ENCODE data around the gene OTUB2.

OTUB2 gene

GRCh38 chr14:94041551-94042346, 15.6 kb downstream of the OTUB2 start:
- no peak for DNase-seq

- DNase-seq: no peak
These were observed 16.4 kb downstream of the OTUB2 start for GRCh38 chr14:94042433-94043091.

DNA sequence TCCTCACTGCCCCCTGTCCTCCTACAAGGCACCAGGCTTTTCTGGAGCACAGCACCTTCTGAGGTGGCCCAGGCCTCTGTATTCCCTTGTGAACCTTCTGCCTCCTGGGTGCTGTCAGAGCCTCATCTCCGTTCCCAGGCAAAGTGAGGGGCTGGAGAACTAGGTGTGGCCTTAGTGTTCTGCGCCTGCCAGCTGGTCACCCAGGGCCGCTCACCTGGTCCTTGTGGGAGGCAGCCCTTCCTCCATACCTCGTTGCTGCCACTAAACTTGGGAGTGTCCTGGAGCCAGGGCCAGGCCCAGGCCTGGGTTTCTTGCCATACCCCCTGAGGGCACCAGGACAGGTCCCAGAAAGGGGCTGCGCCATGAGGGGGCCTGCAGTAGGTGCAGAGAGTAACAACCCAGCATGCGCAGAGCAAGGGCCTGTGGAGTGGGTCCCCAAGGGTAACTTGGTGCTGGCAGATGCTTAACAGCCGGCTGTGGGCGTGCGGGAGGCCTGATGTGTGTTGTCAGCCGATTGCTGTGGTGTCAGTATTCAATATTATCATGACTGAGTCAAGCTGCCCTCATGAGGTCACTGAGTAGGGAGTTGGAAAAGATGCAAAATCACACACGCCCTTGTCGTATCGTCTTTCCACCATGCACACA, 17.1 kb downstream of the OTUB2 start:
- DNase-seq: no peak

DNA sequence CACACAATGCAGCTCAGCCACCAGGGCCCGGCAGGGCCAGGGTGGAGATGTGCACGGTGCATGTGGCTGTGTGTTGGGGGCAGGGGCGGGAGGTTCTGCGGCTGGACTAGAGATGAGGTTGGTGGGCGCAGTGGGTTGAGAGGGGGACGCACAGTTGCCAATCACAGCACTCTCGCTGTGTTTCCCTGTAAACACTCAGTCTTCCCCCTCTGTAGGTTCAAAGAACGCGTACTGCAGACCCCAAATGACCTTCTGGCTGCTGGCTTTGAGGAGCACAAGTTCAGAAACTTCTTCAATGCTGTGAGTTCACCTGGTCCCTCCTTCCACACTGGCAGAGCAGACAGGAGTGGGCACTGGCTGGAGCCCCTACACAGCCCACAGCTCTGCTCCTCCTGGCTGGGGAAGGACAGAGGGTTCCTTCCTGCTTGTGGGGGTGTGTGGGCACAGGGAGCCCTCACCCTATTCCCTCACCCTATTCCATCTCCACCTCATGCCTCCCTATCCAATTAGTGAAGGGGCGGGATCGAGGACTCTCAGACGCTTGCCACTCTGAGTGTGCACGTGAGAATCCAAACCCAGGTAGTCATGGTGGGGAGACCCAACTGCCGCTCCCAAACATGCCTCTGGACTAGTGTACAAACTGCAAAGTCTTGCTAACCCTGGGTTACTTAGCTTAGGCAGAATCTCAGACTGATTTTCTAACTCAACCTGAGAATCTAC, 17.8 kb downstream of the OTUB2 start:
- DNase-seq: no peak

- DNase-seq: no peak
These were observed 18.4 kb downstream of the OTUB2 start for GRCh38 chr14:94044476-94045091.

- no peak for DNase-seq
These were observed 19.0 kb downstream of the OTUB2 start for GRCh38 chr14:94045101-94045500.

DNA sequence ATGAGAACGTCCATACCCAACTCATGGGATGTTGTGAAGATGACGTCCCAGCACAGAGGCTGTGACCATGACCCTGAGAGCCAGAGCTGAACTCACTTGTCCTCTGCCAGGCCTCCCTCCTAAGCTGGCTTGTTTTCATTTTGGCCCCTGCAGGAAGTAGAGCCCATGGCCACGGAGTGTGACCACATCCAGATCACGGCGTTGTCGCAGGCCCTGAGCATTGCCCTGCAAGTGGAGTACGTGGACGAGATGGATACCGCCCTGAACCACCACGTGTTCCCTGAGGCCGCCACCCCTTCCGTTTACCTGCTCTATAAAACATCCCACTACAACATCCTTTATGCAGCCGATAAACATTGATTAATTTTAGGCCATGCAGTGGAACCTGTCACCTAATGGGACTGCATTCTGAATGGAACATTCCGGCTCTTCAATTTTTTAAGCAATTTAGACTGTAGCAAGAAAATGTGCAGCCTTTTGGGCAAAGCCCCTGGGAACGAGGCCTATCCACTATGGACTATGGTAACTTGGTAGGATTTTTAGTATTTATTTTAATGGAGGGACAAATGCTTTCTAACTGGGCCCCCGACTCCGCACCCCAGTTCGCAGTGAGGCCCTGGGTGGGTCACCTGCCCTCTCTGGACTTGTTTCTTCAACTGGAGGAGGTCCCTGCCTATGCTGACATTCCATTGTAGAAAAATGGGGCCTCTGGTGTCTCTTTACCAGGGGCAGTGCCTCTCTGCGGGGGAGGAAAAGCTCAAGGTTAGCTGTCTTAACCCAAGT, 19.6 kb downstream of the OTUB2 start:
- no peak for DNase-seq

DNA sequence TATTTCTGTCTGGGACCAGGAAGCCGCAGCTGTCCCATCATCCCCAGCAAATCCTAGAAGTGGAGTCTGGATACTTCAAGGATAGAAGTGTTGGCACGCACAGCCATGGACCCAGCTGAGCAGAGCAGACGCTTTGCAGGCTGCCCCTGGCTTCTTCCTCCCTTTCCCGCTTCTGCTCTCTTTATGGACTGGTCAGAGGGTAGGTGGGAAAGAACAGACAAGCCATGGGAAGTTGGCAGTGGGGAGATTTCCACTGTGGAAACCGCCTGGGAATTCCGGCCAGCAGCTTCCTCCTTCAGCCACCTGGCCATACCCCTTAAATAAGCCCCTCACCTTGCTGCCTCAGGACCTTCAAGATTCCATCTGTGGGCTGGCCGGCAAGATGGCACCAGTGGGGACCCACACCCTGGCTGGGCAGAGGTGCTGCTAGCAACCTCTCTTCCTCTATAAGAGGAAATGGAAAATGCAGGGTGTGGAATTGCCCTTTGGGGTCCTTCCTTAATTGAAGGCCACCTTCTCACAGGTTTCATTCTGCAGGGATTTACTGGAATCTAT, 20.6 kb downstream of the OTUB2 start:
- no peak for DNase-seq

DNA sequence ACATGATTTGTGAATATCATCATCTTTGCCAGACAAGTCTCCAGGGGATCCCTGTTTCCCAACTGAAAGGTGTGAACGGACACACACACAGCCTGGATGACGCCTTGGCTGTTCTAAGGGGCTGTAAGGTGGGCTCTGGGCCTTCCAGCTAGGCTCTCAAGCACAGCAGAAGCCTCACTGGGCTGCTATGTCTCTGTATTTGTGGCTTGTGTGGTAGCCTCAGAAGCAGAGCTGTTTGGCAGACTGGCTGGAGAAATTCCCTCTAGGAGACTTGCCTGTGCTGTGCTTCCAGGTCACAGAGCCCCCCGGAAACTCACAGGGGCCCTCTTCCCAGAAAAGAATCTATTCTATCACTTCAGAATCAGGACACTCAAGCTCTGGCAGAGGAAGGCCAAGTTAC, 21.4 kb downstream of the OTUB2 start:
- no peak for DNase-seq

- no peak for DNase-seq
These were observed 22.8 kb downstream of the OTUB2 start for GRCh38 chr14:94048691-94049624.

DNA sequence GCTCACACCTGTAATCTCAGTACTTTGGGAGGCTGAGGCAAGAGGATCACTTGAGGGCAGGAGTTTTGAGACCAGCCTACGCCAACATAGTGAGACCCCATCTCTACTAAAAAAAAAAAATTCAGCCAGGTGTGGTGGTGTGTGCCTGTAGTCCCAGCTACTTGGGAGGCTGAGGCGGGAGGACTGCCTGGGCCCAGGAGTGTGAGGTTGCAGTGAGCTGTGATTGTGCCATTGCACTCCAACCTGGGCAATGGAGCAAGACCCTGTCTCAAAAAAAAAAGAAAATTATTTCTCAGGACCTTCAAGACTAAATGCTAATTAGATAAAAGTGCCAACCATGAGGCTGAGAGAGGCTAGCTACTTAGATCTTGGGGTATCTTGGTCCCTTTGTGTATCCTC, 23.5 kb downstream of the OTUB2 start:
- no peak for DNase-seq

DNA sequence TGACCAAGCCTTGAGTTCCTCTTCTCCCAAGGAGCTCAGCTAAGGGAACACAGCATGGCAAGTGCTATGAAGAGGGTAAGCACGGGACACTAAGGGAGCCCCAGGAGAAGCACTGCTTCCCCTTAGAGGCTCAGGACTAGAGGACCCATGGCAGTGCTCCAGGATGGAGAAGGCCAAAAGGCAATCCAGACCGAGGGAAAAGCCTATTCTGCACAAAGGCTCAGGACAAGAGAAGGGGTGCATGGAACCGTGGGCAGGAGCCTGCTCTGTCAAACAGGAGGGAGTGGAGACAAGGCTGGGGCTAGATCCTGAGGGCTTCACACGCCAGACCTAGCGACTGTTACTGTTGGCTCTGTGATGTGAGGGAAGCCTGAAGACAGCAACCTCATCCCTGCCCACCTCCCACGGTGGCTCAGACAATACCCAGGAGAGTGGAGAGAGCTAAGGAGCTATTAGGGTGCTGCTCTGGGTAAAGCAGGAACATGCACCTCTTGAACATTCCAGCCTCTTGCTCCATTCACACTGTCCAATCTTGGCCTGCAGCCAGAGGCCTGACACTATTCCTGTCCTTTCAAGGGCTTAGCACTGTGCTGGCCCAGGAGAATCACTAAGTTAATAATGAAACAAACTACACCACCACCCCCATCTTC, 24.2 kb downstream of the OTUB2 start:
- no peak for DNase-seq

DNA sequence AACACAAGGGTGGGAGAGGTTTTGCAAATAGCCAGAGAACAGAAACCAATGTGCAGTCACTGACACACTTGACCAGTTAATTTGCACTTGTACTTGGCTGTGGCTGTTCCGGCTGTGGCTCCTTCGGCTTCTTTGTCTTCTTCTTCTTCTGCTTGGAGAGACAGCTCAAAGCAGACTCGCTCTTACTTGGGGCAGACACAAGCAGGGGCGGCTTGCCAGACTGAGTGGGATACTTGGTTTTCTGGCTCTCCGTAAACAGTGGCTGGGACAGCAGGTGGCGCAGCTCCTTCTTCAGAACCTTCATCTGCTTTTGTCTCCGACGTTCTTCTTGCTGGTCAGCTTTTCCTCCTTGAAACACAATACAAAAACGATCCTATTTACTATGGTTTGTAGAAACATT, 25.0 kb downstream of the OTUB2 start:
- no peak for DNase-seq

GRCh38 chr14:94051779-94052178, 25.6 kb downstream of the OTUB2 start:
- no peak for DNase-seq

GRCh38 chr14:94052199-94052598, 26.1 kb downstream of the OTUB2 start:
- DNase-seq: peak in 1 of 5 experiments; percentile 21

- no peak for DNase-seq
These were observed 26.5 kb downstream of the OTUB2 start for GRCh38 chr14:94052662-94053061.

DNA sequence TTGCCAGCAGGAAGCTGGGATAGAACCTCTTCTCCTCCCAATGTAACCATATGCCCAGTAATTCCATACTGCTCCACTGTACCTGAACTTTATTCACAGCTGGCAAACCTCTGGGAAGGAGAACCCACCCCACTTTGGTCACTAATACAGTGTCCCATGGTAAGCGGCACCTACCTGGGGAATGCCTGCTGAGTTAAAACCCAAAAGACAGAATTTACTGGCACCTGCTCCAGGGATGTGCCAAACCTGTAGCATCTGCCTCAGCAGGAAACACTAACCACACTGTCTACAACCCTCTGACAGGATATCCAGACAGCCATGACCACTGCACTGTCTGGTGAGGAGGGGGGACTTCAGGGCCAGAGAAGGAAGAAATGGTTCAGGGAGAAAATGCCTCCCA, 28.3 kb downstream of the OTUB2 start:
- DNase-seq: no peak

GRCh38 chr14:94054936-94055335, 28.8 kb downstream of the OTUB2 start:
- DNase-seq: no peak

DNA sequence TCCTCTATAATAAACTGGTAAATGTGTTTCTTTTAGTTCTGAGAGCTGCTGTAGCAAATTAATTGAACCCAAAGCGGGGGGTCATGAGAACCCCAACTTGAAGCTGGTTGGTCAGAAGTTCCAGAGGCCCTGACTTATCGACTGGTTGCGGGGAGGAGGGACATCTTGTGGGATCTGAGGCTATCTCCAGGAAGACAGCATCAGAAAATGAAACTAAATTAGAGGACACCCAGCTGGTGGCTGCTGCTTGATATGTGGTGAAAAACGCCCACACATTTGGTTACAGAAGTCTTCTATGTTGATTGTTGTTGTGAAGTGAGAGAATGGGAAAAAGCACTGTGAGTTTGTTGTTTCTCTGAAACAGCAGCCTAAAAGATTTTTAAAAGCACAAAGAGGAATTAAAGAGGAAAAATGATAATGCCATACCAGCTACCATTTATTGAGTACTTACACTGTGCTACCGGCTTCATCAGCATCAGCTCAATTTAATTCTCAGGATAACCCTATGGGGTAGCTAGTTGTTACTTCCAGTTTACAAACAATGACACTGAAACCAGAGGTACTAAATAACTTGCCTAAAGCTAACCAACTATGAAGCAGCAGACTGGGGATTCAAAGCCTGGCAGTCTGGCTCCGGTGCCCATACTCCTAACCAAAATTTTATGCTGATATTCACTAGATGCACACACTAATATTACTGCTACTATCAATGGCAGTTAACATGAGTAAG, 30.6 kb downstream of the OTUB2 start:
- DNase-seq: peak in 2 of 5 experiments; percentile 37 to 72
